Ishikawa (cell line): Measurements from ENCODE around the gene ACVR1.

Source experiments
- CREB1 ChIP-seq: IDR thresholded peaks from 2 replicates; pipeline ENCODE4 v1.6.1; 2012; ENCODE audit warnings: low read depth
- EP300 ChIP-seq: IDR thresholded peaks from 2 replicates; pipeline ENCODE4 v1.6.1; 2012; ENCODE audit warnings: borderline replicate concordance
- FOXM1 ChIP-seq: IDR thresholded peaks from 2 replicates; pipeline ENCODE4 v1.6.1; 2012; ENCODE audit warnings: low read depth, borderline replicate concordance
- REST ChIP-seq: IDR thresholded peaks from 2 replicates; pipeline ENCODE4 v1.6.1; 2012; ENCODE audit warnings: low read depth, mild to moderate bottlenecking

GRCh38 chr2:157903151-157903550, 27.0 kb upstream of the ACVR1 start:
- TF ChIP-seq REST (no peak), FOXM1 (no peak), CREB1 (no peak), EP300 (no peak)
